Thyroid gland (tissue), 4 donors: ENCODE results near the gene RPN1.

Experiments used
- POLR2A ChIP-seq, 2 donors: fragments of 450-650 bp; IDR thresholded peaks; one replicate each; pipeline ENCODE4 v1.6.1; 2017; ENCODE audit warnings: antibody characterized with exemption in 2 of 2, mild to moderate bottlenecking in 2 of 2, moderate library complexity in 1 of 2
- TF ChIP-seq, protein P1 (sequence below), 6 experiments: fragments of 200-600 bp in 3 of 6; fragments of 450-650 bp in 3 of 6; sonication (generic) in 3 of 6; IDR thresholded peaks; one replicate each; pipeline ENCODE4 v1.5.1; 2016 to 2019; ENCODE audit warnings: antibody characterized with exemption in 6 of 6, mild to moderate bottlenecking in 2 of 6, inconsistent platforms in 1 of 6, moderate library complexity in 1 of 6

DNA sequence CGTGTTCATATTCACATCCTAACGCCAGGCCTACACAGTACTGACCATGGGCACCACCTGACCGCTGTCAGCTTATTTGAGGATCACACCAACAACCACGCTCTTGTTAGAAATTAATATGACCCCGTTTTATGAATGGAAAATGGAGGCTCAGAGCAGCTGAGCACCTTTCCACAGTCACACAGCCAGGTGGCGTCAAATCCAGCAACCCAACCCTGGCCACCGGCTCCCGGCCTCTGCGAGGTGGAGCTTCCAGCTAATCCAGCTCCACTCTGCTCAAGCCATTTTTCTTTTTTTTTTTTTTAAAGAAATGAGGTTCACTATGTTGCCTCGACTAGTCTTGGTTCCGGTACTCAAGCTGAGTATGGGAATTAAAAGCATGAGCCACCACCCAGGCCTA lies 41.3 kb downstream of the RPN1 start:
- TF ChIP-seq, protein P1, sequence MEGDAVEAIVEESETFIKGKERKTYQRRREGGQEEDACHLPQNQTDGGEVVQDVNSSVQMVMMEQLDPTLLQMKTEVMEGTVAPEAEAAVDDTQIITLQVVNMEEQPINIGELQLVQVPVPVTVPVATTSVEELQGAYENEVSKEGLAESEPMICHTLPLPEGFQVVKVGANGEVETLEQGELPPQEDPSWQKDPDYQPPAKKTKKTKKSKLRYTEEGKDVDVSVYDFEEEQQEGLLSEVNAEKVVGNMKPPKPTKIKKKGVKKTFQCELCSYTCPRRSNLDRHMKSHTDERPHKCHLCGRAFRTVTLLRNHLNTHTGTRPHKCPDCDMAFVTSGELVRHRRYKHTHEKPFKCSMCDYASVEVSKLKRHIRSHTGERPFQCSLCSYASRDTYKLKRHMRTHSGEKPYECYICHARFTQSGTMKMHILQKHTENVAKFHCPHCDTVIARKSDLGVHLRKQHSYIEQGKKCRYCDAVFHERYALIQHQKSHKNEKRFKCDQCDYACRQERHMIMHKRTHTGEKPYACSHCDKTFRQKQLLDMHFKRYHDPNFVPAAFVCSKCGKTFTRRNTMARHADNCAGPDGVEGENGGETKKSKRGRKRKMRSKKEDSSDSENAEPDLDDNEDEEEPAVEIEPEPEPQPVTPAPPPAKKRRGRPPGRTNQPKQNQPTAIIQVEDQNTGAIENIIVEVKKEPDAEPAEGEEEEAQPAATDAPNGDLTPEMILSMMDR (IDR thresholded peaks at IDR 0.05): no peak
- no peak for TF ChIP-seq POLR2A (IDR thresholded peaks at IDR 0.05)
